Lung (tissue), 12 donors: Measurements from ENCODE around the gene ZNF862. TPM values are rescaled to one million over a fixed set of nuclear protein-coding genes. Genes with fewer than 3 reads are reported as not detected.

Experiments
- ATAC-seq: fragments of 200-7000 bp; cut with Tn5 transposase; one replicate; pipeline ENCODE4 v1.9.1; 2020; ENCODE audit warnings: moderate number of reproducible peaks; ENCODE audit not compliant: insufficient read depth, low FRiP score
- DNase-seq, 3 donors: peaks; one replicate each; pipeline ENCODE4 v3.0.0-alpha.2; 2013 to 2017
- H3K27ac ChIP-seq, 2 donors: one replicate each; pipeline ENCODE4 v1.5.1; 2013; ENCODE audit warnings: mild to moderate bottlenecking in 2 of 2, moderate library complexity in 2 of 2, control low read depth in 1 of 2, inconsistent platforms in 1 of 2, low read depth in 1 of 2, low read length in 1 of 2
- H3K27me3 ChIP-seq, 3 donors: one replicate each; pipeline ENCODE4 v1.5.1; 2013; ENCODE audit warnings: low read length in 2 of 3; ENCODE audit not compliant: control insufficient read depth in 3 of 3, insufficient read depth in 3 of 3
- H3K36me3 ChIP-seq, 4 donors: one replicate each; pipeline ENCODE4 v1.5.1; 2013; ENCODE audit warnings: low read length in 4 of 4, mild to moderate bottlenecking in 1 of 4, moderate library complexity in 1 of 4; ENCODE audit not compliant: control insufficient read depth in 4 of 4, insufficient read depth in 4 of 4
- H3K4me1 ChIP-seq, 5 donors: one replicate each; pipeline ENCODE4 v1.5.1; 2013; ENCODE audit warnings: low read length in 5 of 5, mild to moderate bottlenecking in 2 of 5, moderate library complexity in 1 of 5; ENCODE audit not compliant: control insufficient read depth in 5 of 5, insufficient read depth in 5 of 5
- H3K4me3 ChIP-seq: one replicate; pipeline ENCODE4 v1.5.1; 2013; ENCODE audit warnings: mild to moderate bottlenecking, control low read depth, moderate library complexity
- H3K9ac ChIP-seq, 2 donors: one replicate each; pipeline ENCODE4 v1.5.1; 2013; ENCODE audit warnings: low read length in 2 of 2, control low read depth in 1 of 2; ENCODE audit not compliant: insufficient read depth in 1 of 2
- H3K9me3 ChIP-seq, 4 donors: one replicate each; pipeline ENCODE4 v1.5.1; 2013; ENCODE audit warnings: low read length in 3 of 4, mild to moderate bottlenecking in 1 of 4, moderate library complexity in 1 of 4; ENCODE audit not compliant: control insufficient read depth in 4 of 4, insufficient read depth in 3 of 4
- WGBS, 2 donors: extraction: QIAGEN DNeasy Blood & Tissue Kit; methylation state at CpG; one replicate each; pipeline ENCODE4 v1.1.7; 2013; 5-methylcytosine and 5-hydroxymethylcytosine counted together
- polyA plus RNA-seq, 2 donors: library from polyadenylated mRNA; stranded (reverse); fragments of 200-250 nt; gene quantifications; one replicate each; pipeline ENCODE4 v1.2.1, GENCODE V29; 2013
- total RNA-seq, 2 donors: library from RNA; depleted of rRNA in 1 of 2; stranded (reverse); fragments of >200 nt in 1 of 2; gene quantifications; one replicate each; pipeline ENCODE4 v1.2.1, GENCODE V29; 2014 to 2021
- TF ChIP-seq, protein P1 (sequence below): IDR thresholded peaks from 2 replicates; pipeline ENCODE4 v1.5.1; 2012; ENCODE audit warnings: mild to moderate bottlenecking; ENCODE audit errors: control extremely low read depth, extremely low read depth
- donor health status: control.
- donor health status: control.
- donor health status: Bipolar disorder and iron deficiency.
- donor health status: healthy.
- donor health status: DM: yes; HTN: yes; CAD: no.

The ZNF862 gene
- total and polyA plus RNA-seq, 4 donors: 5.2 to 22.1 (median 10.0) TPM

DNA sequence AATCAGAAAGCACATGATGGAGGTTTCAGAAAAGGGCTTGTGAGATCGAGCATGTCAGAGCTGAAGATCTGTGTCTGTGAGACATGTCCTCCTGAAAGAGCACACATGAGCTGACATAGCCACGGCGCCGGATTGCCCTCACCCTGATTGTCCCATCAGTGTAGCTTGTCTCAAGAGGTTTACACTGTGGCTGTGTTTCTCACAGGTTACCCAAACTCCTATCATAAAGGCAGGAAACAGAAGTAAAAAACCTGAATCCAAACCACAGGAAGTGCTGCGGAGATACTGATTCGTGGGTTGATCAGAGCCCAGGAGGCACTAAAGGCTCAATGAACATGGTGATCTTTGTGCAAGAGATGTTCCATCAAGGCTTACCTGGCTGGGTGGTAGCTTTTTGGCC is 31.7 kb downstream of the ZNF862 start:
- H3K9me3 ChIP-seq: no peaks in the 10 kb centered on the region
- WGBS, 2 donors: 25 to 53% methylated on average over 6 of the region's 6 CpGs
- no peak overlapping the region for H3K9ac ChIP-seq
- no peaks in the 10 kb centered on the region for H3K27me3 ChIP-seq
- H3K4me1 ChIP-seq: peaks cover 0 to 32% (median 14%) of the 10 kb centered on the region in 5 donors
- ATAC-seq (no peak), DNase-seq (peak in 1 of 3 donors; percentile 4)
- TF ChIP-seq, protein P1, sequence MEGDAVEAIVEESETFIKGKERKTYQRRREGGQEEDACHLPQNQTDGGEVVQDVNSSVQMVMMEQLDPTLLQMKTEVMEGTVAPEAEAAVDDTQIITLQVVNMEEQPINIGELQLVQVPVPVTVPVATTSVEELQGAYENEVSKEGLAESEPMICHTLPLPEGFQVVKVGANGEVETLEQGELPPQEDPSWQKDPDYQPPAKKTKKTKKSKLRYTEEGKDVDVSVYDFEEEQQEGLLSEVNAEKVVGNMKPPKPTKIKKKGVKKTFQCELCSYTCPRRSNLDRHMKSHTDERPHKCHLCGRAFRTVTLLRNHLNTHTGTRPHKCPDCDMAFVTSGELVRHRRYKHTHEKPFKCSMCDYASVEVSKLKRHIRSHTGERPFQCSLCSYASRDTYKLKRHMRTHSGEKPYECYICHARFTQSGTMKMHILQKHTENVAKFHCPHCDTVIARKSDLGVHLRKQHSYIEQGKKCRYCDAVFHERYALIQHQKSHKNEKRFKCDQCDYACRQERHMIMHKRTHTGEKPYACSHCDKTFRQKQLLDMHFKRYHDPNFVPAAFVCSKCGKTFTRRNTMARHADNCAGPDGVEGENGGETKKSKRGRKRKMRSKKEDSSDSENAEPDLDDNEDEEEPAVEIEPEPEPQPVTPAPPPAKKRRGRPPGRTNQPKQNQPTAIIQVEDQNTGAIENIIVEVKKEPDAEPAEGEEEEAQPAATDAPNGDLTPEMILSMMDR: no peak
- H3K27ac ChIP-seq: no peak overlapping the region
- no peak overlapping the region for H3K4me3 ChIP-seq
- H3K36me3 ChIP-seq: peaks cover 0 to 1% (median 0%) of the 10 kb centered on the region in 4 donors

DNA sequence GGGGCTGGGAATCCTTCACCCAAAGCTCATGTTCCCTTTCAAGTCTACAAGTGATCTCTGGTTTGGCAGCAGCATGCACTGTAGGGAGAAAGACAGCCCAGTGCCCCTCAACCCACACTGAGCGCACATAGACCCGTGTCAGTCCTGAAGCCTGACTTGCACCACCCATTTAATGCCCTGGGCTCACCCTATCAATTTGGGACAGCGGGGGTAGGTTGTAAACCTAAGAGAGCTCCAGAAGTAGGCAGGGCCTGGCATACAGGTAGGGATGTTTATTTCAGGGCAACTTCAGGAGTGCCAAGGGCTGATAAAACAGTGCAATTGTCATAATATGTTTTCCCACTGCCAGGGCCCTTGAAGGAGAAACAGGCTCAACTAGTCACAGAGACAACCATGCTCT is 32.1 kb downstream of the ZNF862 start:
- Histone ChIP-seq H3K4me1 (peaks cover 0 to 32% (median 14%) of the 10 kb centered on the region in 5 donors), H3K9ac (no peak overlapping the region), H3K36me3 (peaks cover 0 to 1% (median 0%) of the 10 kb centered on the region in 4 donors), H3K9me3 (no peaks in the 10 kb centered on the region), H3K27me3 (no peaks in the 10 kb centered on the region), H3K27ac (no peak overlapping the region), H3K4me3 (no peak overlapping the region)
- DNase-seq: no peak
- ATAC-seq: no peak
- TF ChIP-seq, protein P1: no peak
- 67 to 88% methylated on average over 3 of the region's 3 CpGs for WGBS, 2 donors

DNA sequence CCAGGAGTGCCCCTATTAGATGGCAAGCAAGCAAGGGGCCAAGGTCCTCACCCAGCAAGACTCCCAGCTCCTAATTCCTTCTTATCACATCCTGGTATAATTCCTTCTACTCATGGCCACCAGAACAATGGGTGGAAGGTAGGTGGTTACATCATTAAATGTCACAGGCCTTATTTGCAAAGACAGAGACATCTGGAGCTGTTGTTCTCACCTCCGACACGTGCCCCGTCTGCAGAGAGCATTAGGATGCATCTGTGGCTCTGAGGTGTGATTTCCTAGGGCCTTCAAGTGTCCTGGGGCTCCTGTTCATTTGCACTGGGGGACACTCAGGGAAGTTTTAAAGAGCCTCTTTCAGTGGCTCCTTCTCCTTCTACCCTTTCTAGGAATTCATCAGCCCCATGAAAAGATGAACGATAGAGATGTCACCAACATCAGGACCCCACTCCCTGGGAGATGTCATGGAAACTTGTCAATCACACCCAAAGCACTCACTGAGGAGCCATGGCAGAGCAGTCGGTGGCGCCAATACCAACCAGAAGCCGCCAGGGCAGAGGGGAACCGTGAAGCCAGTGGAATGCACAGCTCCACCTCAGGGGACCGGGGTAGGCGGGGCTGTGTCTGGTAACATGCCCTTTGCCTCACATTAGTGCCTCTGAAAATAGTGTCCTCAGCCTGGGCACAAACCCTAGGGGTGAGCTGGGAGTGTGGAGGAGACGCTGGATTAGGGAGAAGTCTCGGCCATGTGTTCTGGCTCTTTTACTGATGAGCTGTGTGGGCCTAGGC is 32.7 kb downstream of the ZNF862 start:
- DNase-seq (no peak), ATAC-seq (no peak)
- Histone ChIP-seq H3K27ac (no peak overlapping the region), H3K9me3 (no peaks in the 10 kb centered on the region), H3K4me3 (no peak overlapping the region), H3K4me1 (peaks cover 0 to 31% (median 14%) of the 10 kb centered on the region in 5 donors), H3K36me3 (peaks cover 0 to 1% (median 0%) of the 10 kb centered on the region in 4 donors), H3K27me3 (no peaks in the 10 kb centered on the region), H3K9ac (no peak overlapping the region)
- TF ChIP-seq, protein P1: no peak
- WGBS, 2 donors: 91 to 93% methylated on average over 12 of the region's 12 CpGs
